Dermis blood vessel endothelial cell (primary cell): ENCODE results near the gene IDI1. TPM values are rescaled to one million over a fixed set of nuclear protein-coding genes. Genes with fewer than 3 reads are reported as not detected.

Source experiments
- DNase-seq: peaks from one replicate; pipeline ENCODE4 v3.0.0; 2010
- total RNA-seq: library from RNA; depleted of rRNA; stranded (reverse); fragments of >200 nt; gene quantifications from 2 replicates; pipeline ENCODE4 v1.2.3, GENCODE V29; 2014

Gene IDI1
- total RNA-seq, 1 donor from 2014 or later, result 59.6 TPM

- DNase-seq, result no peak
These were observed 56.5 kb downstream of the IDI1 start for GRCh38 chr10:992467-992866.

GRCh38 chr10:990808-991207 lies 58.1 kb downstream of the IDI1 start:
- no peak for DNase-seq

Other genes starting within 250 kb of the IDI1 start
- 23.5 and 33.4 TPM in 2 replicates for gene LARP4B, start 117.4 kb downstream of the IDI1 start, total RNA-seq
- 40.0 and 42.0 TPM in 2 replicates for gene GTPBP4, start 60.7 kb downstream of the IDI1 start, total RNA-seq
- gene IDI2, start 23.3 kb downstream of the IDI1 start, total RNA-seq, result not detected in 2 replicates
- gene WDR37, start 7.3 kb upstream of the IDI1 start, total RNA-seq, result 18.5 and 24.3 TPM in 2 replicates